Endometrial microvascular endothelial cells (primary cell): ENCODE measurements around the gene ITPR1. TPM values are rescaled to one million over a fixed set of nuclear protein-coding genes. Genes with fewer than 3 reads are reported as not detected.

Experiments
- in situ Hi-C: cut with HindIII; loops from 2 replicates; pipeline ENCODE4 v1.10.0; 2017; ENCODE audit warnings: low sequenced_read_pairs, low pct_unique_long_range_greater_than_20kb; ENCODE audit errors: inconsistent ontology term
- total RNA-seq: library from RNA; depleted of rRNA; stranded (reverse); fragments of >200 nt; gene quantifications from one replicate; pipeline ENCODE4 v1.2.3, GENCODE V29; 2015; ENCODE audit errors: inconsistent ontology term

The ITPR1 gene
- total RNA-seq, 1 donor from 2014 or later: 17.1 TPM

DNA sequence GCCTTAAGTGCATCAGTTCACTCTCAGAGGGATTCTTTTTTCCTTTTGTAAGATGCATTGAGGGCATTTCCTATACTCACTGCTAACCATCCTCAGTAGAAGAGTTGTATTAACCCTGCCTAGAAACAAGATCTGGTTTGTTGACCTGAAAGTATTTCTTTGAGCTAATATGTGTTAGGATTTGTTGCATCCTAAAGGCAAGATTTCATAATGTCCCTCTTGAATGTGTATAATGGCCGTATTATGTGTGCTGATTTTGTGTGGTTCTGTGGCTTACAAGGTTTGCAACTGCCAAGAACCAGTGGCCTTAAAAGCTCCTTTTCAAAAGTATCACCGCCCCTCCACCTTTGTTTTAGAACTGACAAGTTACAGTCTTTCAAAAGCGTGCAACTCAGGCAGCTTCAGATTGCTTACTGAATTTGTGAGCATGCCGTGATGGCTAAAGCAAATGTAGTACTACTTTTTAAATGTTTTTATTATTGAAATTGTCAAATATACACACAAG lies 304.1 kb downstream of the ITPR1 start:
- in situ Hi-C loops: no loop called here

DNA sequence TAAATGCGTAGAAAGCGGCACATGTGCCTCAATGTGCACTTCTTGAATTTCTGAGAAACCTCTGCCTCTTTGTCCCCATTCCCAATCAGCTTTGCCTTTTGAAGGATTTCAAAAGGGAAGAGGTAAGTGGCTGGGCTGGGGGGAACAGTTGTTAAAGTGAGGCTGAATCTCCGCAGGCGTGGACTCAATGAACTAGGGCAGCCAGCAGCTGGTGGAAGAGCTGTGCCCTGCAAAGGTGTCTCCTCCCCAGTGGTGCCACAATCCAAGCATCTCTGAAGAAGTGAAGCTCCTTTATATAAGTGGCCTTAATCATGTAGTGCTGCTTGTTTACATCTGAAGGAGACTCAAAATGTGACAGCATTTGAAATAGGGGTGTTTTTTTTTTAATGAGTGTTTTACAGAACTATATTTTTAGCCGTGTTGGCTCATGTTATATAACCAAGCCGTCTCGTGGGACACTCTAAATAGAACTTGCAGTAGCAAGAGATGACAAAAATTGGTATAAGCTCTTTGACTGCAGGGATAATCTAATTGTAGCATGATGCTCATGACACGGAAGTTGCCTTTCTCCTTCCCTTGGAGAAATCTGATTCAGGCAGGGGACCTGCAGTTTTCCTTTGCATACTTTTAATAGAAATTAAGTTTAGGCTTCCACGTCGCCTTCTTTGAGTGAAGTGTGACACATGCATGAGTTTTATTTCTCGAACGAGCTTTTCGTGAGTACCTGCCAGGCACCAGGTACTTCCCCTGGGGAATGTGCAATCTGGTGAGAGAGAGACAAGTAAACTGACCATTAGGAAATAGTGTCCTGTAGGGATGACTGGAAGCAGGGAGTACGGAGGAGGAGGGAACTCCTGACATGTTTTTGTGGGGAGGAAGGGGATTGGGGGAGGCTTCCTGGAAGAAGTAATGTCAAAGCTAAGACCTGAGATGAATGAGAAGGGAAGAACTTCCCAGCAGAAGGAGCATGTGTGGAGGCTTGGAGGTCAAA lies 306.4 kb downstream of the ITPR1 start:
- in situ Hi-C loops: no loop called here

DNA sequence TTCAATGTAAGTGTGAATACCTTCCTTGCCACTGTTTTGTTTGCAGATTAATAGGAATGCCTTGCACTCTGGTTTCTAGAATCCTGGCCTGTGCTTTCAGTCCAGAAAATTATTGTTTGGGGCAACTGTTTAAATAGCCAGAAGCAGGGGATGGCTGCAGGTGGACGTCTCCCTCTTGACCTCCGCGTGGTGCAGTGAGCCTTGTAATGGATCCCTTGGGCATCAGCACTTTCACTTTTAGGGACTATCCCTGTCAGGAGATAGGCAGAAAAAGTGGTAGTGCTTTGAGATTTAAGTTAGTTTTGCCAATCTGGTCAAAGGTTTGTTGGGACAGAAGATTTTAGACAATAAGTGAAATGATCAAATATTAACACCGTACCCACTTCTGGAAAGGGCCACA lies 307.4 kb downstream of the ITPR1 start:
- in situ Hi-C loops: no loop called here

DNA sequence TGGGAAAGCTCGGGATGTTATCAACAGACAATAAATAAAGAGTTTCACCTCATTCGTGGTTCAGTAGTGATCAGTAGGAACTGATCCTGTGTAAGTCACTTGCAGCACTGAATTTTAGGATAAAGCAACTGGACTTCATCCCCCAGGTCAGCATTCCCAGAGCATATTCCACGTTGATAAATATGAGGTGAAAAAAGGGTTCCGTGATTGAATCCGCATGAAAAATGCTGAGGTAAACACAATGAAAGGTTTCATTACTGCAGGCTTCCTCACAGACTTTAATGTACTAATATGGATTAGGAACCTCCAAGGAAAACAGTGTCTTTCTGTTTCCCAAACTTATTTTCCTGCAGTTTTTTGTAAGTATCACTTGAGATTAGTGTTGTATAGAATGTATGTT lies 308.7 kb downstream of the ITPR1 start:
- in situ Hi-C loops: no loop called here

DNA sequence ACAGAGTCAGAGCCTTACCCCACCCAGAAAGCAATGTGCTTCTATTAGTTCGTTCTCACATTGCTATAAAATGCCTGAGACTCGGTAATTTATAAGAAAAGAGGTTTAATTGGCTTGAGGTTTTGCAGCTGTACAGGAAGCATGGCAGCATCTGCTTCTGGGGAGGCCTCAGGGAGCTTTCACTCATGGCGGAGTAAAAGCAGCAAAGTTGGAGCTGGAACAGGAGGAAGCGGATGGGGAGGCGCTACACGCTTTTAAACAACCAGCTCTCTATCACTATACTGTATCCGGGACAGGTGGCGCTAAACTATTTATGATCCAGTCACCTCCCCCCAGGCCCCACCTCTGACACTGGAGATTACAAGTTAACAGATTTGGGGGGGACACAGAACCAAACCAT lies 309.8 kb downstream of the ITPR1 start:
- in situ Hi-C loops: no loop called here

DNA sequence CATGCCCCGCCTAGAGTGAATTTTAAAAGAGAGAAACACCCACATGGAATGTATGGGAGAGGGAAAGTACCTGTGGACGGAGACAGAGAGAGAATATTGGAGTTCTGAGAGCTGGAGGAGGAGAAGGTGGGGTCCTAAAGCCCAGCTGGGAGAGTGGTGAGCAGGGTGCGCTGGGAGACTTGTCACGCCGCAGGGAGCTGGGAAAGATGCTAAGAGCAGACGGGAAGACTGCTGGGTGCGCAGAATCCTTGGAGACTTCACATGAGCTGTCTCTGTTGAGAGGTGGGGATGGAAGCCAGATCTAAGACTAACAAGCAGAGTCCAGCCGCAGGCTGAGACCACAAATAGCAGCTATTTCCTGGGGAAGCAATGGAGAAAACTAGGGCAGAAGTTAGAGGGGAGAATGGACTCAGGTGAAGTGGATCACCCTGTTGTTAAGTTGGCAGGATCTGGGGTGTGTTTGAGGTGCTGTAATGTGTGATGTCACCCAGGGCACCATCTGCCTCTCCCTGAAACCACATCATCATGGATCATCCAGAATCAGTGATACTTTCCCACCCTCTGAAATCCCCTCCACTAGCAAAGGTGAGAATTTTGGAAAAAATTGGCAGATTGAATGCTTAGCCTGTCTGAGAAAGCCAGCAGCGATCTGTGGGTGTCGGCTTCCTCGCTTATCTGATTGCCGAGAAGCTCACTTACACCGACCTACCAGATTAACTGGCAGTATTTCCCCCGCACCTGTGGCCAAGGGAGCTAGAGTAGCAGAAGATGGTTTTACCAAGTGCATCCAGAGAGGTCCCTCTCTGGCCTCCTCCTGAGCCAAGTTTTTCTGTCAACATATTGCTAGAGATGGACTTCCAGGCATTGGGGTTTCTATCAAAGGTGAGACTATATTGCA lies 311.3 kb downstream of the ITPR1 start:
- in situ Hi-C loops: no loop called here

DNA sequence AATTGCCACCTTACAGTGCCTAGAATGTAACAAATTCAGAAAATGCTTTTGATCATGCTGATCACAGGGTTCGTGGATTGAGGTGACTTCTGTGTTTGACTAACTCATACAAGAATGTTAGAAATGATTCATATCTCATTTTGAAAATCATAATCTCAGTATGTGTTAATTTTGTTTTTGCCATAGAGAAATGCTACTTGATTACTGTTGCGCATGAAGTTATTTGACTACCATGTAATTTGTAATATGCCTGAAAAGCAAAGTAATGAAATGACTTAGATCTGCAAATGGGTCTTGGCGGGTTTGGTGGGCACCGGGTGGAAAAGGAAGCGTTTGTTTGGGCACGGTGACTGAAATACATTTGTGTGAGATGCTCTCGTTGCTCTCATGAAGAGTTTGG lies 312.5 kb downstream of the ITPR1 start:
- in situ Hi-C loops: no loop called here

DNA sequence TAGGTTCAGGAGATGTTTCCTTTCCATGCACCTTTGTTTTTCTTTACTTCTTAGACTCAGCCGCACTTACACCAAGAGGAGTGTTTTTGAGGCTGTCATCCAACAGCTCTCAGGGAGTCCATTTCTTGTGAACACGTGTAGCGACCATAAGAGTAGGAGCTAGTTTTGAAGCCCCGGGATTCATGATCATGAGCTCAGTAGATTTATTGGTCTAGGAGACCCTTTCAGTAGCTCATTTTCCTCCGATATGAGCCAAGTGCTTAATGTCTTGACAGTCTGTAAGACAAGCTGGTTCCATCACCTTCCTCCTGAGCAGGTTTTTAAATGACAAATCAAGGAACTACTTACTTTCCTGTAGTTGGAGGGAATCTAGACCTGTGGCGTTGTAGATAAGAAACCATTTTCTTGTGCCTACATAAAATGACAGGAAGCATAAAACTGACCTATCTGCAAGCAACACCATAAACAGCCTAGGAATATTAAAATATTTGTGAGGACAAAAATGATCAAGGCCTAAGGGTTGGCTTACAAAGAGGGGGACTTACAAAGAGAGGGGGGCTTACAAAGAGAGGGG lies 313.5 kb downstream of the ITPR1 start:
- in situ Hi-C loops: no loop called here

DNA sequence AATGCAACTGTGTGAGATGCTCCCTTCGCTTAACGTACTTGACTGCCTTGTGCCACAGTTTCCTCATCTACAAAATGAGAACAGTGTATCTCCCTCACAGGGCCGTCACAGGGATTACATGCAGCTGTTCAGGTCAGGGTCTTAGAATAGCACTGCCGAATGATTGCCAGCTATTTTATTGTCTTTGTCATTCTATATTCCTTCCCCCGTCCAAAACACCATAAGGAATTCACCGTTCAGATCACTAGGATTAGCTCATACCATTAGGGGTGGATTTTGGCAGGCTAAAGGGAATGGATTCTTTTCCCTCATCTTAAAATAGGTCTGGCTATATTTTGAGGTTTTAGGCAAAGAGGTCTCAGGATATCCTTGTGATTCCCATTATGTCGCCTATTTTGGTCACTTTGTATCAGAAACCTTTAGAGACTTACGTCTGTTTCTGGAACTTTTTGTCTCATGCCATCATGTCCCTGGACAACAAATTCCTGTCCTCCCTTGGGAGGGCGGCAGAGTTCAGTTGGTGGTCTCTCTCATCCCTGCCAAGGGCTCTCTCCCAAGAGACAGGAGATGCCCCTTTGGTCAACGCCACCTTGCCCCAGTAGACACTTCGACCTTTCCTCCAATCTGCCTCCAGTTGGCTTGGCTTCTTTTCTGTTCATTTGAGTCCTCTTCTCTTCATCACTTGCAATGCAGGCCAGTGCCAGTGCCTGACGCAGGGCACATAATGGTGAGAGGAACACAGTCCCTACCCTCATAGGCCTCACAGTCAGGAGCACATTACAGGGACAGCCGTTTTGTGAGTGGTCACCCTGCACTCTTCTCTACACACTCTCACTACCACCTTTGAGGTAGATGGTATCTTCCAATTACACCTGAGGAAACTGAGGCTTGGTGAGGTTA lies 314.5 kb downstream of the ITPR1 start:
- in situ Hi-C loops: no loop called here

DNA sequence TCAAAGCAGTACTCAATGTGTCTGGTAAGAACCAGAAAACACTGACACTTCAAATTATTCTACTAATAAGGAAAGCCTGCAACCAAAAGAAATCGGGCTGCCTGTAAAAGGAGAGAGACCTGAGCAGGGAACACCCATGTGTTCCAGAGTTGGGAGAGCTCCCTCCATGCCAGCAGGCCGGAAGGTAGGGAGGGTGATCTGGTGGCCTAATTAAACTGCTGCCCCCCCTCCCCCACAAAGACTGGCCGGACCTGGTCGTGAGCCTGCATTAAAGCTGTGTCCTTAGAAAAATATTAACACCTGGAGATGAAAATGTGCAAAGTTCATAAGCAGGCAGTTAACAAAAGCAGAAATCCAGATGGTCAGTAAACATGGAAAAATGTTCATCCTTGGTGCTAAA lies 315.5 kb downstream of the ITPR1 start:
- in situ Hi-C loops: no loop called here

DNA sequence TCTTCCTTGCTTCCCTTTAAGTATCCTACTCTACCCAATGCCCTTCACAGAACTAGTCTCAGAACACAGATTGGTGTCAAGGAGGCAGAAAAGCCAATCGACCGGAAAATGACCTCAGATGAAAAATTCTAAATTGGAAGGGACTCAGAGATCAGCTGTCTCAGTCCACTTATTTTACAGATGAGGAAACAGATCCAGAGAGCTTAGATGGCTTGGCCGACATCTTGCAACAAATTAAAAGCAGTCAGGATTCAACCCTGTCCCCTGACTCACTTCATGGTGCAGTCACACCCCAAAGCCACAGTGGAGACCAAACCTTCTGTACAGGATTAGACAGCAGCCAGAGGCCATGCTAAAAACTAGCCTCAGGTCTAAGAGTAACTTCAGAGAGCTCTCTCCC lies 316.8 kb downstream of the ITPR1 start:
- in situ Hi-C loops: no loop called here

DNA sequence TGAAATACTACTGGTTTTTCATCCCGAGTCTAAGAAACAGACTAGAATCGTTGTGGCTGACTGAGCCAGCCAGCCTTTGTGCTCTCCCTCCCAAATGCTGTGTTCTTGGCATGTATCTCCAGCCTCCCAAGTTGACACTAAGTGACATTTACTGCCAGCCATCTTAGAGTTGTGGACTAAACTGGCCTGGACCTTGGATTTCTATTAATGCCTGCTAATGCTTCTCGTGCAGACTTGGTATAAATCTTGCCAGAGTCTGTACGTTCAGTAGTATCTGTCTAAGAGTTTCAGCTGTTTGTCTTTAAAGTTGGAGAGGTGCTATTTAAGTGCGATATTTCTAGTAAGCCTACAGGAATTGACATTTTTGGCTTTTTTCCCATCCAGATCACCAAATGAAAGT lies 319.4 kb downstream of the ITPR1 start:
- in situ Hi-C loops: no loop called here

DNA sequence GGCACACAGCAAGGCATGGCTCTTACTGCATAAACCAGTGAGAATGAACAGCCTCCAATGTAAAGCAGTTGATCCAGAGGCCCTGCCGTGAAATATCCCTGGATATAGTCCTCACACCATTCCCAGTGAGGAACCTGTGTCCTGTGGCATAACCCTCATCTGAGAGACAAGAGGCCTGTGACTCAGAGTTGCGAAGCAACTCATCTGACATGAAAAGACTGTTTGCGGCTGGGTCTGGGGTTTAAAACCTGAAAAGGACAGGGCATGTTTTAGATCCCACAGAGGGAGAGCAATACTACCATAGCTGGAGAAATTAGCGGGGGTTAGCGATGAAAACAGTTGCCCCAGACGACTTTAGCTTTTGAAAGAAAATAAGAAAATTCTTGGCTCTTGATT lies 320.8 kb downstream of the ITPR1 start:
- in situ Hi-C loops: no loop called here

DNA sequence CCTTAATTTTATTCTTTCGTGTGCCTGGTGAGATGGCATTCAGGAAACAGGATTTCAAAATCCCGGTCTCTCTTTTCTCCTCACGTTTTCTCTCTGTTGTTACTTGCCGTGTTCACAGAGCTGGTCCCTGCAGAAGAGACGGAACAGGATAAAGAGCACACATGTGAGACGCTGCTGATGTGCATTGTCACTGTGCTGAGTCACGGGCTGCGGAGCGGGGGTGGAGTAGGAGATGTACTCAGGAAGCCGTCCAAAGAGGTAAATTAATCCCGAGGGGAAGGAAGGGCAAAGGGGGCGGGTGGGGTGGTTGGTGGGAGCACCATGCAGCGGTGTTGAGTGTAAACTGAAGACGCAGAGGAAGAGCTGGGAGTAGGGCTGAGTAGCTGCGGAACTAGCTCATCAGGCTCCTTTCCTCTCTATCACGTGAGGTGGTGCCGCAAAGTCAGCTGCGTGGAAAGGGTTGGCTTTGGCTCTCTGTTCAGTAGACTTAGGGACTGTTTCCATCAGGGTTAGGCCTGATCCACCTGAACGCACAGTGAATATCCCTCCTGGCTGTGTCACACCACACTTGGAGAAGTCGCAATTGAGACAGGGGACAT lies 321.3 kb downstream of the ITPR1 start:
- in situ Hi-C loops: no loop called here

DNA sequence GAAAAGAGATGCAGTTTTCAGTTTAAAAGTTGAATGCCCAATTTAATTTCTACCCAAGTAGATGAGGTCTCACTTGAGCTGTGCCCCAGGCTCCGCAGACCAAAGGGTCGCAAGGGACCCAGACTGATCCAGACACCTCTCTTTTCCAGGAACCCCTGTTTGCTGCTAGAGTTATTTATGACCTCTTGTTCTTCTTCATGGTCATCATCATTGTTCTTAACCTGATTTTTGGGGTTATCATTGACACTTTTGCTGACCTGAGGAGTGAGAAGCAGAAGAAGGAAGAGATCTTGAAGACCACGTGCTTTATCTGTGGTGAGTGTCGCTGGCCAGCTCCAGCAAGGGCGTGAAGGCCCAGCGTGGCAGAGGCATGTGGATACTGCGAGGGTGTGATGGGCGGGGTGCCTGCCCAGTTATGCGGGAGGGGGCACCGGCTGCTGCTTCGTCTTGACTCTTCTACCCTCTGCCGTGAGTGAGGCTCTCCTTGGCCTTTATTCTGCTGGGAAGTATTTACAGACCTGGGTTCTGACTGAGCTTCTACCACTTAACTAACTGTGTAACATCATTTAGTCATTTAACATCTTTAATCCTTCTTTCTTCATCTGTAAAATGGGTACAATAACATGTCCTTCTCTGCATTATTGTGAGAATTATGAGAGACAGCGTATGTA lies 321.9 kb downstream of the ITPR1 start:
- in situ Hi-C loops: no loop called here

DNA sequence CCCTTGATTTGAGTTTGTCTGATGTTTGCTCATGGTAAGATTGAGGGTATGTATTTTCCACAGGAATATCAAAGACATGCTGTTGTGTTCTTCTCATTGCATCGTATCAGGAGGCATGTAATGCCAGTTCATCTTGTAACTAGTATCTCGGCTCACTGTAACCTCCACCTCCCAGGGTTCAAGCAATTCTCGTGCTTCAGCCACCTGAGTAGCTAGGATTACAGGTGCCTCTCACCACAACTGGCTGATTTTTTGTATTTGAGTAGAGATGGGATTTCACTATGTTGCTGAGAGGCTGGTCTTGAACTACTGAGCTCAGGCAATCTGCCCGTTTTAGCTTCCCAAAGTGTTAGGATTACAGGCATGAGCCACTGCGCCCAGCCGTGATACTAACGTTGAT lies 323.2 kb downstream of the ITPR1 start:
- in situ Hi-C loops: no loop called here

DNA sequence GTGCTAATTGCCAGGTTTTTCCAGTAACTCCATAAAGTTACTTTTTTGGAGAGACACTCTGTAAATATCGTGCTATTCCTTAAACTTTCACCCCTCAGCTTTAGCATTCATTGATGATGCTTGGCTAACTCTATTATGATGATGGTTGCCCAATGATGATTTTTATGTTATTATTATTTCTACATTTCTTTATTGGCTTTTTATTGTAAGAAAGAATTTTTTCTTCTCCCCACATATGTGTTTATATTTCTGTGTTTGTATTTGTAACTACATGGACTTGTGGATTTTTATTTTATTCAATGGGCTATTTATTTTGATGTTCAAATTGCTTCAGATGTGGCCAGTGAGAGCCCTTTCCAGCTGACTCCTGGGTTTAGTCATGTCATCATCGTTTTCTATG lies 323.6 kb downstream of the ITPR1 start:
- in situ Hi-C loops: no loop called here

DNA sequence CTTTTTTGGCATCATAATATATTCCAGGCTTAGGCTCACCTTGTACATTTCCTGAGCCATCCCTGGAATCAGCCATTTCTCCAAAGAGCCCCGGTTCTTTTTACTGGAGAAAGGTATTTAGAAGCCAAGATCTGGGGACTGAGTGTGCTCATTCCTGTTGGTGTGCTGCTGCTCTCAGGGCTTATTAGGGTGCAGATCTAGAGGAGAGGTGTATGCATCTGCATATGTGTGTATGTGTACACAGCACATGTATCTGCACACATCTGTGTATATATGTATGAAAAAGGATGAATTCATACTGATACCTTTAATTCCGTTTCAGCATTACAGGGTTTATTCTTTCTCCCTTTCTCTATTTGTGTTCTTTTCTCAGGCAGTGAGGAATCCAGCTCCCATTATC lies 324.0 kb downstream of the ITPR1 start:
- in situ Hi-C loops: no loop called here
